Astrocyte (in vitro differentiated cells and primary cell): ENCODE results near the gene DDR2.

Source experiments
- CTCF ChIP-seq: IDR thresholded peaks from 2 replicates; pipeline ENCODE4 v1.5.1; 2011; ENCODE audit warnings: low read depth, mild to moderate bottlenecking, inconsistent platforms, low read length, moderate library complexity; ENCODE audit not compliant: insufficient read depth
- EZH2 ChIP-seq: IDR thresholded peaks from 2 replicates; pipeline ENCODE4 v1.6.1; 2012; ENCODE audit warnings: mild to moderate bottlenecking, low read length, inconsistent platforms; ENCODE audit not compliant: insufficient read depth

GRCh38 chr1:162679298-162679697 lies 47.0 kb downstream of the DDR2 start:
- TF ChIP-seq CTCF (no peak), EZH2 (no peak)
